GM12892 (cell line): ENCODE results near the gene CLCN1.

Source experiments
- POLR2A ChIP-seq: IDR thresholded peaks from 2 replicates; pipeline ENCODE4 v1.6.1; 2011; ENCODE audit warnings: low read depth, low read length, control low read depth
- POLR2AphosphoS5 ChIP-seq: IDR thresholded peaks from 2 replicates; pipeline ENCODE4 v1.6.1; 2011; ENCODE audit warnings: low read depth, low read length, control low read depth
- TAF1 ChIP-seq: IDR thresholded peaks from 2 replicates; pipeline ENCODE4 v1.6.1; 2011; ENCODE audit warnings: low read depth, mild to moderate bottlenecking, control low read depth, low read length, borderline replicate concordance

- TF ChIP-seq POLR2AphosphoS5 (no peak), POLR2A (peak; percentile 10; the same call in 1 of the 2 replicates), TAF1 (no peak)
These were observed 70.2 kb downstream of the CLCN1 start for GRCh38 chr7:143385891-143386781.
